CD4-positive, alpha-beta T cell treated with Interleukin-15 for 1 hour (primary cell): Measurements from ENCODE around the gene RCOR1.
"Not testable (repeated sequence)": the region's sequence is repeated elsewhere in the genome, so short reads cannot be mapped to it uniquely, and the experiment has no call there.

ENCODE experiments used
- DNase-seq: peaks from one replicate; pipeline ENCODE4 v3.0.0-alpha.2; 2020

The RCOR1 gene

GRCh38 chr14:102633906-102634595 is 41.6 kb downstream of the RCOR1 start:
- no peak for DNase-seq

DNA sequence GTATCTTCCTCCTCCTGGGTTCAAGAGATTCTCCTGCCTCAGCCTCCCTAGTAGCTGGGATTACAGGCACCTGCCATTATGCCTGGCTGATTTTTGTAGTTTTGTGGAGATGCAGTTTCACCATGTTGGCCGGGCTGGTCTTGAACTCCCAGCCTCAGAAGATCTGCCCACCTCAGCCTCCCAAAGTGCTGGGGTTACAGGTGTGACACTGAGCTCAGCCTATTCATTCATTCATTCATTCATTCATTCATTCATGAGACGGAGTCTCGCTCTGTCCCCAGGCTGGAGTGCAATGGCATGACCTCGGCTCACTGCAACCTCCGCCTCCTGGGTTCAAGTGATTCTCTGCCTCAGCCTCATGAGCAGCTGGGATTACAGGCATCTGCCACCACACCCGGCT is 47.2 kb downstream of the RCOR1 start:
- not testable (repeated sequence) for DNase-seq

GRCh38 chr14:102644523-102644922 is 52.1 kb downstream of the RCOR1 start:
- no peak for DNase-seq

GRCh38 chr14:102645746-102646440 is 53.4 kb downstream of the RCOR1 start:
- DNase-seq: no peak

DNA sequence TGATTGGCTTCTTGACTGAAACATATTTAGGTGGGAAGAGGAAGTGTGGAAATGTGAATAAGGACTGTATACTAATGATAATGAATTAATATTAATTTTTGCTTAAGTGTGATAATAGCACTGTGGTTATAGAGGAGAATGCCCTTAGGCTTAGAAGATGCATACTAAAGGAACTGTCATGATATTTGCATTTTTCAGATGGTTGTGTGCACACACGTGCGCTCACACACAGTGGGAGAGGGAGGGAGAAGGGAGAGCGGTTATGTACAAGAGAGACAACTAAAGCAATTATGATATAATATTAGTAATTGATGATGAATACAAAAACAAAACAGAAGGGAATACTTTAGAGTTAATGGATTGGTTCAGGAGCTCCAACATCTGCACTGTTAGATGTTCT is 54.2 kb downstream of the RCOR1 start:
- no peak for DNase-seq

DNA sequence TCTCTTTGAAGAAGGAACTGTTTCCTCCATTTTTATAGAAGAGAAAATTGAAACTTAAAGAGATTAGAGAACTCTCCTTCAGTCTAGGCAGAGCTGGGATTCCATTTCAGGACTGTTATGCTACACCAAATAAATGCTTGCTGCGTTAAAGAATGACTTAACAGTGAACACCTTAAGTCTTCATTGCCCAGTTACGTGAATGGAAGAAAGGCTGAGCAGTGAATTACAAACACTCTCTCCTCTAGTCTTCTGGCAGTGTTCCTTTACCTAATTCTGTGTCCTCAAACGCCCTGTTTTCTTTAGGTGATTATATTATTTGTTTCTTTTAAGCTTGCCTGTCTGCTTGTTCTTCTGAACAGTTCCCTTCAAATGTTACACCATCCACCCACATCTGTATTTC is 59.7 kb downstream of the RCOR1 start:
- no peak for DNase-seq

DNA sequence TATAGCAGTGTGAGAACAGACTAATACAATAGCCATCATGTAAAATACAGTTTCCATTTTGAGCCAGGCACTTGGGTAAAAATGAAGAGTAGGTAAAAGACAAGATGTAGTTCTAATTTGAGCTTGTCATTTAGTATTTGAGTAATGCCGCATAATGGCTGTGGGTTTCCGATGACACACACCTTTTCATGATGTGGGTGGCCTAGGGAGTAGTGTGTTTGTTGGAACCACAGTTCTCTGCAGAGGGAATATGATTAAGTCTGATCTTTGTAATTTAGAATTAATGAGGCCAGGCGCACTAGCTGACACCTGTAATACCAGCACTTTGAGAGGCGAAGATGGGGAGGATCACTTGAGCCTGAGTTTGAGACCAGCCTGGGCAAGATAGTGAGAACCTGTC is 61.8 kb downstream of the RCOR1 start:
- no peak for DNase-seq

- DNase-seq: no peak
Measured at GRCh38 chr14:102655137-102655536, 62.7 kb downstream of the RCOR1 start.

DNA sequence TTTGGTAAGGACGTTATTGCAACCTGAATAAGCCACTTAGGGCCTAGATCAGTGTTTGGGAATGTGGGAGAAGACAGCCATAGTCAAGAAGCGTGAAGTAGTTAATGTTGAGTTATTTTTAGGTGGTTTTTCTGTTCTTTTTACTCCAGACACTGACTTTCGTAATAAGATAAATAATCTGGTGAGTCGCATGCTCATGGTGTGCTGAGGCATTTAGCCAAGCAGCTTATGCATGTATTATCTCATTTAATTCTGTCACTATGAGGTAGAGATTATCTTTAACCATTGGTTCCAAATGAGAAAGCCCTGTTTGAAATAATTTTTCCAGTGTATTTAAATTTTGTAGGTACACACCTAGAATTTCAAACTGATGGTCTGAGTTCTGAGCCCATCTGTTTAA is 67.3 kb downstream of the RCOR1 start:
- DNase-seq: no peak

DNA sequence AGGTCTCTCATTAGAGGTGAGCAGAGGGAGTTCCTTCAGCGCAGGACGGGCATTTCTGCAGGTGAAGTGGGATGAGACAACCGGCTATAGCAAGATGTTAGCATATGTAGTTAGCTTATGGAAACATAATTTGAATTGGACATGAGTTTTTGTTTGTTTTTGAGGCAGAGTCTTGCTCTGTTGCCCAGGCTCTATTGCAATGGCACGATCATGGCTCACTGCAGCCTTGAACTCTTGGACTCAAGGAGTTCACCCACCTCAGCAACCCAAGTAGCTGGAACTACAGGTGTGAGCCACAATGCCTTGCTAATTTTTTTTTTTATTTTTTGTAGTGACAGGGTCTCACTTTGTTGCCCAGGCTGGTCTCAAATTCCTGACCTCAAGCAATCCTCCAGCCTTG is 69.2 kb downstream of the RCOR1 start:
- no peak for DNase-seq

DNA sequence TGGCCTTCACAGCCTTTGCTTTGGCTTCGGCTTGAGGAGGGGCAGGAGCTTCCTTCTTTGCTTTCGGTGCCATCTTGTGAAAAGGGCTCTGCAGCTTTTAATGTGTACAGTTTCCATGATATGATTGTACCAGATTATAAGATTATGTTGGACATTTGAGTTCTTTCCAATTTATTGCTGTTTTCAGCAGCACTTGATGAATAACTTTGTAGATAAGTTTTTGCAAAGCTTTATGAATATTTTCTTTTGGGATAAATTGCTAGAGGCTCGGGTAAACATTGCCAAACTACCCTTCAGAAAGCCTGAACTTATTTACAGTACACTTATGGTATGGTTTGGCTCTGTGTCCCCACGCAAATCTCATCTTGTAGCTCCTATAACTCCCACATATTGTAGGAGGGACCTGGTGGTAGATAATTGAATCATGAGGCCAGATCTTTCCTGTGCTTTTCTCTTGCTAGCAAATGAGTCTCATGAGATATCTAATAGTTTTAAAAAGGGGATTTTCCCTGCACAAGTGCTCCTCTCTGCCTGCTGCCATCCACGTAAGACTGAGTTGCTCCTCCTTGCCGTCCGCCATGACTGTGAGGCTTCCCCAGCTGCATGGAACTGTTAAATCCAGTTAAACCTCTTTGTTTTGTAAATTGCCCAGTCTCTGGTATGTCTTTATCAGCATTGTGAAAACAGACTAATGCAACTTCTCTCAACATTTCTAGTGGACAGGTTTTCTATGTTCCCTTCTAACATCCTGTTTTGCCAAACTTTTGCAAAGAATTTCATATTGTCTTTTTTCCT is 70.4 kb downstream of the RCOR1 start:
- no peak for DNase-seq

GRCh38 chr14:102663440-102663839 is 71.0 kb downstream of the RCOR1 start:
- DNase-seq: no peak

- DNase-seq: no peak
Measured at GRCh38 chr14:102665621-102666020, 73.2 kb downstream of the RCOR1 start.

- DNase-seq: no peak
Measured at GRCh38 chr14:102666635-102667034, 74.2 kb downstream of the RCOR1 start.

GRCh38 chr14:102667703-102668102 is 75.3 kb downstream of the RCOR1 start:
- DNase-seq: no peak

GRCh38 chr14:102668291-102668873 is 75.9 kb downstream of the RCOR1 start:
- DNase-seq: no peak

- no peak for DNase-seq
Measured at GRCh38 chr14:102671410-102671809, 79.0 kb downstream of the RCOR1 start.

GRCh38 chr14:102672410-102672960 is 80.0 kb downstream of the RCOR1 start:
- DNase-seq: no peak

- no peak for DNase-seq
Measured at GRCh38 chr14:102675396-102675795, 82.9 kb downstream of the RCOR1 start.

DNA sequence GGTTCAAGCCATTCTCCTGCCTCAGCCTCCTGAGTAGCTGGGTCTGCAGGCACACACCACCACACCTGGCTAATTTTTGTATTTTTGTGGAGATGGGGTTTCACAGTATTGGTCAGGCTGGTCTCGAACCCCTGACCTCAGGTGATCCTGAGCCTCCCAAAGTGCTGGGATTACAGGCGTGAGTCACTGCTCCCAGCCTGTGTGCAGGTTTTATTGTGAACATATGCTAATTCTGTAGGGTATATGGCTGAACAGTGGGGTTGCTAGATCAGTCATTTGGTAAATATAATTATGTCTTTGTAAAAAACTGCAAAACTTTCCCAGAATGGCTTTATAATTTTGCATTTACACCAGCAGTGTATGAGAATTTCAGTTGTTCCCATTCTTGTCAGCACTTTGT is 85.9 kb downstream of the RCOR1 start:
- no peak for DNase-seq

GRCh38 chr14:102683399-102684297 is 91.2 kb downstream of the RCOR1 start:
- no peak for DNase-seq

GRCh38 chr14:102684298-102684663 is 91.8 kb downstream of the RCOR1 start:
- DNase-seq: no peak
